Epidermal melanocyte (primary cell): ENCODE results near the gene SFMBT1.
"Not testable (repeated sequence)": the region's sequence is repeated elsewhere in the genome, so short reads cannot be mapped to it uniquely, and the experiment has no call there.

ENCODE experiments used
- DNase-seq: peaks from one replicate; pipeline ENCODE4 v3.0.0; 2011; ENCODE audit warnings: low spot score; ENCODE audit not compliant: insufficient read length

The SFMBT1 gene

GRCh38 chr3:53038679-53039375, 7.0 kb downstream of the SFMBT1 start:
- DNase-seq, result no peak

DNA sequence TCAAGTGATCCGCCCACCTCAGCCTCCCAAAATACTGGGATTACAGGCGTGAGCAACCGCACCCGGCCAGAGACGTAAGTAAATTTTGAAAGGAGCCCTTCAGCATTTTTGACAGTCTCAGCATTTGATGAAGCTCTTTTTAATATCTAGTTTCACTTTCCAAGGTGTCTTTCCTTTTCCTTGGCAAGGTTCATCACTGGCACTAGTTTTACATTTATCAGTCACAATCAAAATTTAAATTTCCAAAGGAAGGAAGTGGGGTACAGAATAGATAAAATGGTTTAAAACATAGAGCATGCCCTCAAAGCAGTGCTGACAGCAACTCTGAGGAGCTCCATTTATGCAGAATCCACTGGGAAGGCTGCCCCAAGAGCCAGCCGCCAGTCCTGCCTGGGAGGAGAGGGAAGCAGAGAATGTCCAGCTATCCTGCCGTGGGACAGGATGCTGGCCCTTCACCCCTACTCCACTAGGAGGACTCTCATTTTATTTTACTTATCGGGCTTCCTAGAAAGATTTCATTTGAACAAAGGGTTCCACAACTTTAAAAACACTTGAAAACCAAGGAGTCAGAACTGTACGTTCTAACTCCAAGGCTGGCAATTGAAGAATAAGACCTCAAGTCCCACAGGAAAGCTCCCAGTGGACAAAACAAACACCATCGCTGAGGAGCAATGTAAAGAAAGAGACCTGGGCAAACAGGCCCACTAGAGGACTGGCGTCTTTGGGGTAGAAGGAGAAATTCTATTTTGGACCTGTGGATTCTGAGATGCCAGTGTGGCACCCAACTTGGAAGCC, 9.9 kb downstream of the SFMBT1 start:
- DNase-seq, result no peak

- DNase-seq, result not testable (repeated sequence)
Measured at GRCh38 chr3:53035018-53035417, 10.9 kb downstream of the SFMBT1 start.

DNA sequence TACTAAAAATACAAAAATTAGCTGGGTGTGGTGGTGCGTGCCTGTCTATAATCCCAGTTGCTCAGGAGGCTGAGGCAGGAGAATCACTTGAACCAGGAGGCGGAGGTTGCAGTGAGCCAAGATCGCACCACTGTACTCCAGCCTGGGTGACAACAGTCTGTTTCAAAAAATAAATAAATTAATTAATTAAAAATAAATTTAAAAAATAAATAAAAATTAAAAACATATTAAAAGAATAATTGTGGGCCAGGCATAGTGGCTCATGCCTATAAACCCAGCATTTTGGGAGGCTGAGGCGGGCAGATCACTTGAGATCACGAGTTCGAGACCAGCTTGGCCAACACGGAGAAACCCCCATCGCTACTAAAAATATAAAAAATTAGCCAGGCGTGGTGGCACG, 11.5 kb downstream of the SFMBT1 start:
- DNase-seq, result not testable (repeated sequence)

DNA sequence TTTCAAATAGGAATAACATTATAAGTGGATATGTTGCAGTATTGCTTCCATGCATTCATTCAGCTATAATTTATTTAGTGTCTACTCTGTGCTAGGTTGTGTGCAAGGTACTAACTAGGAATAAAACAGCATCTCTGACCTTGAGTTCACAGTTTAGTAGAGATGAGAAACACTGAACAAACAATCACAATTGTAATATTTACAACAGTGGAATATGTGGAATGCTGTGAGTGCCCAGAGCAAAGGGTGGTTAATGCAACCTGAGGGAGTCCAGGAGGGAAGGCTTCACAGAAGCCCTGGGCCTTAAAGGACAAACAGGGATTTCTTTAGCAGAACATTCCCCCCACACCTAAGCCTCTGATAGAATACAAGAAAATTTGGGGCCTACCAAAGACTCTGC, 13.3 kb downstream of the SFMBT1 start:
- DNase-seq, result no peak

GRCh38 chr3:53030619-53031449, 15.0 kb downstream of the SFMBT1 start:
- DNase-seq, result no peak

DNA sequence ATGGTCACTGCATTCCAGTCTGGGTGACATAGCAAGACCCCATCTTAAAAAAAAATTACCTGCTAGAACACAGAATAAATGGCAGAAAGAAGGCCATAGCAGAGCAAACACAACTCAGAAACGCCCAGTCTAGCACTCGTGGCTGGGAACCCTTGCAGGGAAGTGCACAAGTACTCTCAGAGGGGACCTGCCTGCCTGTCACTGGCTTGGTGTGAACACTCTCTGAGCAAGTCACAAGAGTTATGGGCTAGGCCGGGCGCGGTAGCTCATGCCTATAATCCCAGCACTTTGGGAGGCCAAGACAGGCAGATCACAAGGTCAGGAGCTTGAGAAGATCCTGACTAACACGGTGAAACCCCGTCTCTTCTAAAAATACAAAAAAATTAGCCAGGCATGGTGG, 17.2 kb downstream of the SFMBT1 start:
- DNase-seq, result no peak

- no peak for DNase-seq
Measured at GRCh38 chr3:53027254-53027844, 18.5 kb downstream of the SFMBT1 start.

DNA sequence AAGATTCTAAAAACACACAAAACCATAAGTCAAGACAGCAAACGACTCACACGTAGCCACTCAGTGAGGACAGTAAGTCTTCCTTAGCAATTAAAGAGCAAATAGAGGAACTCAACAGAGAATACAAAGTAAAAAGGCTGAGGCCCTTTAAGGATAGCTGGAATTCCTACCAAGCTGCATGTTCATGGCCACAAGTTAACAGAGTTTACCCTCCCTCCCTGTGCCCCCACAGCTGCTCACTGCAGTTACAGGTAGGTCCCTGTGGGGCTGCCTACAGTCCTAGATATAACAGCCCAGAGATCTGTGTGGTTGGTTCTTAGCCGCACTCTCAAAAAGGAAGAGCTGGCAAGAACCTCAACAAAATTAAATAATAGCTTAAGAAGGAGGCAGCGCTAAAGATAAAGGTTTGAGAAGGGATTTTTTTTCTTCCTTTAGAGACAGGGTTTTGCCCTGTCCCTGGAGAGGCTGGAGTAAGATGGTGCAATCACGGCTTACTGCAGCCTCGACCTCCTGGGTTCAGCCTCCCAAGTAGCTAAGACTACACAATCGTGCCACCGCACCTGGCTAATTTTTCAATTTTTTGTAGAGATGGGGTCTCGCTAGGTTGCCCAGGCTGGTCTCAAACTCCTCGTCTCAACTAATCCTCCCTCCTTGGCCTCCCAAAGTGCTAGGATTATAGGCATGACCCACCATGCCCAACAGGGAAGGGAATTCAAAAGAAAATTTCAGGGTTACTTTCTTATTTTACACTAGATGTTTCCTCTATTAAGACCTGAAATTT, 19.3 kb downstream of the SFMBT1 start:
- DNase-seq, result no peak

DNA sequence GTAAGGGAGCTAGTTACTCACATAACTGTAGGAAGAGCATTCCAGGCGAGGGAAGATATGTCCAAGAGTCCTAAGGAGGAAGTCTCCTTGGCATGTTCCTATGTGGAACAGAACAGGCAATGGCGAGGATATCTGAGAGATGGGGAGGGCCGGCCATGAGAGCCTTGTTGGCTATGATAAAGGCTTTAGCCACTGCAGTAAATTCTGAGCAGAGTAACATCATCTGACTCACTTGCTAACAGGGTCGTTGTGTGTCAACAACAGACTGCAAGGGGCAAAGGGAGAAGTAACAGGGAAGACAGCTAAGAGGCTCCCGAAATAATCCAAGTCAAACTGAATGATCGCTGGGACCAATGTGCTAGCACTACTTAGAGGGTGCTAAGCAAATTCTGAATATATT, 21.6 kb downstream of the SFMBT1 start:
- no peak for DNase-seq

- DNase-seq, result no peak
Measured at GRCh38 chr3:53023072-53023823, 22.6 kb downstream of the SFMBT1 start.

DNA sequence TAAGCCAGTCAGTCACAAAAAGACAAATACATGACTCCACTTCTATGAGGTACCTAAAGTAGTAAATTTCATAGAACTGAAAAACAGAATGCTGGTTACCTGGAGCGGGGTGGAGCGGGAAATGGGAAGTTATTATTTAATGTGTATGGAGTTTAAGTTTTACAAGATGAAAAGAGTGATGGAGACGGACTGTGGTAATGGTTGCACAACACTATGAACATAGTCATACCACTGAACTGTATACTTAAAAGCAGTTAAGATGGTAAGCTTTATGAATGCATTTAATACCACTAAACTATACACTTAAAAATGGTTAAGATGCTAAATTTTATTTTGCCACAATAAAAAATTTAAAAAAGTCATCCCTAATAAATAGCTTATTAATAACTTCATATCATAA, 23.2 kb downstream of the SFMBT1 start:
- no peak for DNase-seq

GRCh38 chr3:53016236-53016635, 29.6 kb downstream of the SFMBT1 start:
- no peak for DNase-seq

GRCh38 chr3:53011324-53011723, 34.5 kb downstream of the SFMBT1 start:
- no peak for DNase-seq

- no peak for DNase-seq
Measured at GRCh38 chr3:53009826-53010539, 35.9 kb downstream of the SFMBT1 start.

- DNase-seq, result no peak
Measured at GRCh38 chr3:53008932-53009331, 36.9 kb downstream of the SFMBT1 start.

DNA sequence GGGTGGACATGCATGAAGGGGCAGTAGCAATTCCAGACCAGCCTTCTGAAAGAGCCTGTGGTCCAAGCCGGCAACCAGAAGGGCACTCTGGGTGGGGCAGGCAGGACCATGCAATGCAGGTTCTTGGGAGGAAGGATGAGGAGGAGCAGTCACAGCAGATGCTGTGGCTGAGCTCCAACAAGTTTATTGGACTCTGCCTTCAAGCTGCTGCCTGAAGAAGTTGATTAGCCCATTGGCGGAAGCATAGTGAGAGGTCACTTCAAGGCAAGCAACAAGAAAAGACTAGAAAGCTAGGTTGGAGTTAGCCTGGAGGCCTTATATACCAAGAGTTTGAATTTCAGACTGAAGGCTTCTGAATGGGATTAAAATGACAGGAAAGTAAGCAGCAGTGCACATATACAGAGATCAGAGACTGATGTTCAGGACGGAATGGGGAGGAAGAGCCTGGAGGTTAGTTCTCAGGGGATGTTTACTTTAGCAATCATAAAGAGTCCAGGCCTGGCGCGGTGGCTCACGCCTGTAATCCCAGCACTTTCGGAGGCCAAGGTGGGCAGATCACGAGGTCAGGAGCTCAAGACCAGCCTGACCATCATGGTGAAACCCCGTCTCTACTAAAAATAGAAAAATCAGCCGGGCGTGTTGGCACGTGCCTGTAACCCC, 39.9 kb downstream of the SFMBT1 start:
- no peak for DNase-seq

DNA sequence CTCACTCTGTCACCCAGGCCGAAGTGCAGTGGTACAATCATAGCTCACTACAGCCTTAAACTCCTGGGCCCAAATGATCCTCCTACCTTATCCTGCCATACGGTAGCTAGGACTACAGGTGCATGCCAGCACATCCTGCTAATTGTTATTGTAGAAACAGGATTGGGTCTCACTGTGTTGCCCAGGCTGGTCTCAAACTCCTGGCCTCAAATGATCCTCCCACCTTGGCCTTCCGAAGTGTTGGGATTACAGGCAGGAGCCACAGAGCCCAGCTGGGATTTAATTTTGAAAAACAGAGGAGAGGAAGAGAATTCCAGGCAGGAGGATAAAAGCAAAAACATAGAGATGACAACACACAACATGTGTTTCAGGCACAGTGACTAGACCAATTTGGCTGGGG, 40.5 kb downstream of the SFMBT1 start:
- no peak for DNase-seq

DNA sequence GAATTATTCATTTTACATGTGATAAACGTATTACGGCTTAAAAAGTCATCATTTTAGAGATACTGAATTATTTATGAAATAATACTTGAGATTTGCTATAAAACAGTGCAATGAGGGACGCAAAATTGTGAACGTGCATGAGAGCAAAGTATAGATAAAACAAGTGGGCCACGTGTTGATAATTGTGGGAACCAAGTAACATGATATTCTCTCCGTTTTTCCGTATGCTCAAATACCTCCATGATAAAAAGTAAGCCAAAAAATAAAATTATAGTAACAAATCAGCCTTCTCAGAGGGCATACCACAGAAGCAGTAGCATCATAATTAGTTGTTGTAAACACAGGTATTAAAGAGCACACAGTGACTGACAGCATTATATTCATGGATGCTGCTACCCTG, 42.6 kb downstream of the SFMBT1 start:
- DNase-seq, result no peak
